Activated naive CD8-positive, alpha-beta T cell treated with anti-CD3 and anti-CD28 coated beads, Interleukin-2, amount 50 U/mL, for 24 hours (primary cell): Measurements from ENCODE around the gene UNC5B.

Source experiments
- ATAC-seq: fragments of 150-1000 bp; cut with Tn5 transposase; one replicate; pipeline ENCODE4 v1.10.0; 2021
- DNase-seq: peaks from one replicate; pipeline ENCODE4 v3.0.0; 2021
- H3K27ac Mint-ChIP-seq: one replicate; pipeline ENCODE4 v1.8.0; 2021; ENCODE audit warnings: mild to moderate bottlenecking, mixed read lengths
- H3K27me3 Mint-ChIP-seq: one replicate; pipeline ENCODE4 v1.8.0; 2021; ENCODE audit warnings: mixed read lengths
- H3K36me3 Mint-ChIP-seq: one replicate; pipeline ENCODE4 v1.8.0; 2021; ENCODE audit warnings: low read depth, mixed read lengths
- H3K4me1 Mint-ChIP-seq: one replicate; pipeline ENCODE4 v1.8.0; 2021; ENCODE audit warnings: mixed read lengths
- H3K4me3 Mint-ChIP-seq: one replicate; pipeline ENCODE4 v1.8.0; 2021; ENCODE audit warnings: mild to moderate bottlenecking, moderate library complexity, mixed read lengths
- H3K9me3 Mint-ChIP-seq: one replicate; pipeline ENCODE4 v1.8.0; 2021; ENCODE audit warnings: mixed read lengths

The UNC5B gene

GRCh38 chr10:71237843-71238623, 25.7 kb downstream of the UNC5B start:
- no peaks in the 10 kb centered on the region for H3K4me1 Mint-ChIP-seq
- no peaks in the 10 kb centered on the region for H3K9me3 Mint-ChIP-seq
- H3K27ac Mint-ChIP-seq = no peak overlapping the region
- no peaks in the 10 kb centered on the region for H3K27me3 Mint-ChIP-seq
- DNase-seq (no peak), ATAC-seq (no peak)
- no peaks in the 10 kb centered on the region for H3K36me3 Mint-ChIP-seq
- no peak overlapping the region for H3K4me3 Mint-ChIP-seq

DNA sequence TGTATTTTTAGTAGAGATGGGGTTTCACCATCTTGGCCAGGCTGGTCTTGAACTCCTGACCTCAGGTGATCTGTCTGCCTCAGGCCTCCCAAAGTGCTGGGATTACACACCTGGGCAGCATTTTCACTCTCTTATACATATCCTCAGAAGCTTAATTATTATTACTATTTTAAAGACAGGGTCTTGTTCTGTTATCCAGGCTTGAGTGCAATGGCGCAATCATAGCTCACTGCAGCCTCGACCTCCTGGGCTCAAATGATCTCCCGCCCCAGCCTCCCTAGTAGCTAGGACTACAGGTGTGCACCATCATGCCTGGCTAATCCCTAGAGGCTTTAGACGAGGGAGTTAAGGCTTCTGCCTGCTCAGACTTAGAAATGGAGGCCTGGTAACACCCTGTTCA, 26.3 kb downstream of the UNC5B start:
- Mint-ChIP-seq H3K4me3 (no peak overlapping the region), H3K36me3 (no peaks in the 10 kb centered on the region), H3K27me3 (no peaks in the 10 kb centered on the region), H3K4me1 (no peaks in the 10 kb centered on the region), H3K27ac (no peak overlapping the region), H3K9me3 (no peaks in the 10 kb centered on the region)
- DNase-seq (no peak), ATAC-seq (no peak)

DNA sequence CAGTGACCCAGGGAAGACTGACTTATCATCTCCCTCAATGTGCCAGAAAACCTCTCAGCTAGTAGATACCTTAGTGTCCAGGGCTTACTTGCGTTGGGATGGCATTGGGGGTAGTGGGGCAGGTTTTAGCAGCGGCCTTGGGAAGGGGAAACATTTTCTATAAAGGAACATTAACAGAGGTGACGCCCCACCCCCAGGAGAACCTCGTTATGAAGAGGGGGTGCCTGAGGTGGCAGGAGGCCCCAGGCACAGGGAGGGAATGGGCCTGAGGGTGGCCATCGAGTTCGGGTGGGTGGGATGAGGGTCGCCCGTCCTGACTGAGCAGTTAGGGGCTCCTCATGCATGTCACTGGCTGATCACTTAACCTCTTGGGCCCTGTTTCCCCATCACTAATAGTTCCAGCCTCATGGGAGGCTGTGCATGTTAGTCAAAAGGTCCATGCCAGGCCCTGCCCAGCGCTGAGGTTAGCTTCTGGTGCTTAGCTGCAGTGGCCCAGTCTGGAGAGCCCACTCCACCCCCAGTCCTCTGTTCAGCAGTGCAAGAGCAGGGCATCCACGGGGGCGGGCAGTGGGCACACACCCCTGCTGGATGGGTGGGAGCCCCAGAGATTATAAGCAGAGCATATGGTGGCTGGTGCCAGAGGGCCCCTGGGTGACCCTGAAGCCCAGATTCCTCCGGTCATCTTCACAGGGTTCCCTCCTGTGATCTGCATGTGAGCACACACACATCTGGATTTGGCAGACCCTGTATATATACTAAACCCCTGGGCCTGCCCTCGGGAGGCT, 27.0 kb downstream of the UNC5B start:
- Mint-ChIP-seq H3K27me3 (peaks cover 2% of the 10 kb centered on the region), H3K4me1 (no peaks in the 10 kb centered on the region), H3K27ac (no peak overlapping the region), H3K4me3 (no peak overlapping the region), H3K9me3 (no peaks in the 10 kb centered on the region), H3K36me3 (no peaks in the 10 kb centered on the region)
- ATAC-seq (no peak), DNase-seq (no peak)

- no peaks in the 10 kb centered on the region for H3K36me3 Mint-ChIP-seq
- no peaks in the 10 kb centered on the region for H3K9me3 Mint-ChIP-seq
- no peak for ATAC-seq
- no peak overlapping the region for H3K27ac Mint-ChIP-seq
- DNase-seq = no peak
- no peak overlapping the region for H3K4me3 Mint-ChIP-seq
- H3K27me3 Mint-ChIP-seq = peaks cover 4% of the 10 kb centered on the region
- H3K4me1 Mint-ChIP-seq = no peaks in the 10 kb centered on the region
These were observed 27.8 kb downstream of the UNC5B start for GRCh38 chr10:71239946-71240795.

- H3K27ac Mint-ChIP-seq = no peak overlapping the region
- H3K4me3 Mint-ChIP-seq = no peak overlapping the region
- DNase-seq (no peak), ATAC-seq (no peak)
- no peaks in the 10 kb centered on the region for H3K36me3 Mint-ChIP-seq
- no peaks in the 10 kb centered on the region for H3K9me3 Mint-ChIP-seq
- H3K4me1 Mint-ChIP-seq = no peaks in the 10 kb centered on the region
- H3K27me3 Mint-ChIP-seq = peaks cover 6% of the 10 kb centered on the region
These were observed 28.9 kb downstream of the UNC5B start for GRCh38 chr10:71241114-71241829.

- ATAC-seq = no peak
- Mint-ChIP-seq H3K27me3 (peaks cover 6% of the 10 kb centered on the region), H3K9me3 (no peaks in the 10 kb centered on the region), H3K4me3 (no peak overlapping the region), H3K27ac (no peak overlapping the region), H3K4me1 (no peaks in the 10 kb centered on the region), H3K36me3 (no peaks in the 10 kb centered on the region)
- no peak for DNase-seq
These were observed 29.7 kb downstream of the UNC5B start for GRCh38 chr10:71241830-71242621.

DNA sequence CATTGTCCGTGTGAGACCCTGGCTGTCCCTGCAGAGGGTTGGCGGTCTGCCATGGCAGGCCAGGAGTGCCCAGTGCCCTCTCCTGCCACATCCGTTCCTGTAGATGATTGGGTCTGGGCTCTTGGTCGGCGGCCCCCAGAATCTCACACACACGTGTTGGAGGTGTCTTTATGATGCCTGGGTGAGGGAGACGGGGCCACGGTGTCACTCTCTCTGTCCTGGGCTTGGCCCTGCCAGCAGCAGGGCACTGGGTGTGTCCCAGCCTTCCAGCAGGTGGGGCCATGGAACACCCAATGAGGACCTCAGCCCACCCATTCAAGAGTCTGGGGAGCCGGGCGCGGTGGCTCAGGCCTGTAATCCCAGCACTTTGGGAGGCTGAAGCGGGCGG, 30.2 kb downstream of the UNC5B start:
- H3K9me3 Mint-ChIP-seq = no peaks in the 10 kb centered on the region
- no peak for ATAC-seq
- no peaks in the 10 kb centered on the region for H3K36me3 Mint-ChIP-seq
- no peak overlapping the region for H3K4me3 Mint-ChIP-seq
- H3K27me3 Mint-ChIP-seq = peaks cover 6% of the 10 kb centered on the region
- H3K4me1 Mint-ChIP-seq = no peaks in the 10 kb centered on the region
- H3K27ac Mint-ChIP-seq = no peak overlapping the region
- DNase-seq = no peak

GRCh38 chr10:71243756-71244395, 31.5 kb downstream of the UNC5B start:
- ATAC-seq = peak; percentile 15
- Mint-ChIP-seq H3K4me1 (no peaks in the 10 kb centered on the region), H3K9me3 (no peaks in the 10 kb centered on the region), H3K27me3 (peaks cover 6% of the 10 kb centered on the region), H3K36me3 (no peaks in the 10 kb centered on the region), H3K4me3 (no peak overlapping the region), H3K27ac (no peak overlapping the region)
- no peak for DNase-seq

- Mint-ChIP-seq H3K9me3 (no peaks in the 10 kb centered on the region), H3K27me3 (peaks cover 6% of the 10 kb centered on the region), H3K27ac (no peak overlapping the region), H3K4me3 (no peak overlapping the region), H3K4me1 (no peaks in the 10 kb centered on the region), H3K36me3 (no peaks in the 10 kb centered on the region)
- no peak for ATAC-seq
- no peak for DNase-seq
These were observed 32.4 kb downstream of the UNC5B start for GRCh38 chr10:71244431-71245419.

DNA sequence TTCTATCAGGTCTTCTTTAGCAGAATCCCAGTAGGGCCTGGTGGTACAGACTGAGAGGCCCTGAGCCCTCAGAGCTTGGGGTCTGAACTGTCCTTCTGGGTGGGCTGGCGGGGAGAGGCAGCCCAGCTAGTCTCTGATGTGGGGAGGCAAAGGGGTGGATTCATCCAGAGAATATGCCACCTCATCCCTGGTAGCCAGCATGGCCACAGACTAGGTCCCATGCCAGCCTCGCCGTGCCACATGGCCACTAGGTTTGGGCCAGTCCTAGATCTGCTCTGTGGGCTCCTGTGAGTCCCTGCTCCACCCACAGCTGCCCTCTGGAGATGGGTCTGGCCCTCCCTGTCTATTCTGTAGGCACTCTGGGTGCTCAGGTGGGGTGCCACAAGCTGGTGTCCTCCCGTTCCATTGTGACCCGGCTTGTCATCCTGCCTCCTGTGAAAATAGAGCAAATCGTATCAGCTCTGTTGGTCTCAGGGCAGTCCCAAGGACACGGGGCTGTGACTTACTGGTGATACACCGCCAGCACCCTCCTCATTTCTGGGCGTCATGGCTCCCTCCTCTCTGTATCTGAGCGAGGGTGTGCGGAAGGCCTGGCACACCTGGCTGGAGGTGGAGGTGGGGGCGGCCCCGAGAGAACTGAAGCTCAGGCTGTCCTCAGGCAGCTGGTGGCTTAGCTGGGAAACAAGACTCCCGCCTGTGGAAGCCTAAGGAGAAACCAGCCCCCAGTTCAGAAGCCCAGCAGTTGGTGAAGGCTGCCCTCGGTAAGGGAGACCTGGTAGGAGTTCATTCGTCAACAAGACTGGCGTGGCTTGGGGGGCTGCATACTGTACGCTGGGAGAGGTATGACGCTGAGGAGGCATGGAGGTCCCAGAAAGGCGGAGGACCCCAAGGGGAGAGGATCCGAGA, 33.3 kb downstream of the UNC5B start:
- Mint-ChIP-seq H3K36me3 (no peaks in the 10 kb centered on the region), H3K4me1 (no peaks in the 10 kb centered on the region), H3K27me3 (peaks cover 6% of the 10 kb centered on the region), H3K4me3 (no peak overlapping the region), H3K27ac (no peak overlapping the region), H3K9me3 (no peaks in the 10 kb centered on the region)
- DNase-seq (no peak), ATAC-seq (no peak)

DNA sequence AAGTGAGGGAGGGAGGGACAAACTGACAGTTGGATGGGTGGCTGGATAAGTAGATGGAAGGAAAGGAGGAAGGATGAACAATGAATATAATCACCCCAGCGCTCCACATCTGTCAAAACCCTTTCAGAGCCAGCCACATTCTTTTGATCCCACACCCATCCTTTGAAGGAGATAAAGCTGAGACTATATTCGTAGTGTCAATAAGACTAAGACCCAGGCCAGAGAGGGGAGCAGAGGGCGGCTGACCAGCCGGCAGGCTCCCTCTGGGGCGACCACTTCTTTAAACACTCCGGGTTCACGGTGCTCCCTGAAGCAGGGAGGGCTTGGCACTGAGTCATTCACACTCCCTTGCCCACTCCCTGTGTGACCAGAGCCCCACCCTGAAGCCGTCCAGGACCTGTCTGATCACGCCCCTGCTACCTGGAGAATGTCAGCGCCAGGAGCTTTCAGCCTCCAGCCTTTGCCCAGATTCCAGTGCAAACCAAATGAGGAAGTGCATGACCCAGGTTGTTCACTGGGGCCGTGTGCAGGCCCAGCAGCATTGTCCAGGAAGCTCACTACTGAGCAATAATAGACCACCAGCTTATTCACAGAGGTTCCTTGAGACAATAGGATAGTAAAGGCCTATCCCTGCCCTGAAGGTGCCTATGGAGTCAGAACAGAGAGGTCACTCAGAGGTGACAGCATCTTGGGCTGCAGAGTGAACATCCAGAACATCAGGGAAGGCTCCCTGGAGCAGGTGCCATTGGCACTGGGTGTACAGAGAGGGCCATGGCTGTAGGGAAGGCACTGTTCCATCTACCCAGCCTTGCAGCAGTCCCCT, 34.4 kb downstream of the UNC5B start:
- peaks cover 6% of the 10 kb centered on the region for H3K27me3 Mint-ChIP-seq
- H3K4me1 Mint-ChIP-seq = no peaks in the 10 kb centered on the region
- no peak overlapping the region for H3K4me3 Mint-ChIP-seq
- H3K27ac Mint-ChIP-seq = no peak overlapping the region
- H3K36me3 Mint-ChIP-seq = no peaks in the 10 kb centered on the region
- ATAC-seq (no peak), DNase-seq (no peak)
- no peaks in the 10 kb centered on the region for H3K9me3 Mint-ChIP-seq
